Stimulated activated CD4-positive, alpha-beta T cell treated with anti-CD3 and anti-CD28 coated beads, Interleukin-4, amount 100 ng/mL, for 24 hours (primary cell): ENCODE data around the gene BAG1.

ENCODE experiments used
- DNase-seq: peaks from one replicate; pipeline ENCODE4 v3.0.0-alpha.2; 2020

The BAG1 gene

DNA sequence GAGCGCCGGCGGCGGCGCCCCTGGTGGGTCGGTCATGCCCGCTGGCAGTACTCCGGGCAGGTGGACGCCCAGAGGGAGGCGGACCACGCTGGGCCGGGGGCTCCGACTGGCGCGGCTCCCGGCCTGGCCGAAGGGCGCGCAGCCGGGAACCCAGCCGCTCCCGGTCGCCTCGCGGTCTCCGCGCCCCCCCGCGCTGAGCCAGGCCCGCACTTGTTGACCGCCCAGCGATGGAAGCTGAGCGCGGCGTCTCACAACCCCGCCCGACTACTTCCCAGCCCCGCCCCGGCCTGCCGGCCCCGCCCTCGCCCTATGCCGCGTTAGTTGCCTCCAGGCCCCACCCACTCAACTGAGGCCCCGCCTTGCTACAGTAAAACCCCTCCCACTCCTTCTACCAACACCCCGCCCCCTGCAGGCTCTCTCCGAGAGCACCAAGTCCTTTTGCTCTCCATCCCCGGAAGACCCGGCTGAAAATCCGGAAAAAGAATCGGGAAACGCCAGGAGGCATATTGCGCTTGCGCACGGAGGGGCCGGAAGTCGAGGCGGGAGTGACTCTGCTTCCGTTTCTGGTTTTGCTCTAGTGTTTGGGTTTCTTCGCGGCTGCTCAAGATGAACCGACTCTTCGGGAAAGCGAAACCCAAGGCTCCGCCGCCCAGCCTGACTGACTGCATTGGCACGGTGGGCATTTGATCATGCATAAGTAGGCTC, at the start of gene BAG1, which contains the start of gene CHMP5:
Gene BAG1, minus strand, starts transcription at position 236 of the 705 bp plus-strand sequence.
Gene CHMP5, plus strand, starts transcription at position 577 of the 705 bp plus-strand sequence. Its CDS starts 30 bp downstream, at position 607.
- peak; percentile 100 for DNase-seq

DNA sequence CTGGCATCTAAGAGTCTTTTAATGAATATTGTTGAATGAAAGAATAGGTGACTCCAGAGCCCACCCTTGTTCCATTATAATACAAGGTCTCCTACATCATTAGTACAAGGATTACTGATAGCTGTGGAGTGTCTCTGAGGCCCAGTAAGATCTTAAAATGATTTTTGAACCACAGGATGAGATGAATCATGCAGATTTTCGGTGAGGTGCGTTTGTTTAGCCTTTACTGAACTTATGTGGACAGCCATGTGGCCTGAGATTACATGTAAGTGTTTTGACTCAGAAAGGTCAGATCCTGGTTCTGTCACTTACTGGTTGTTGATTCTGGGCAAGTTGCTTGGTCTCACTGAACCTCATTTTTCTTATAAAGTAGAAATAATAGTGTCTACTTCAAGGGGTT, 47.4 kb upstream of the BAG1 start:
- DNase-seq: no peak

DNA sequence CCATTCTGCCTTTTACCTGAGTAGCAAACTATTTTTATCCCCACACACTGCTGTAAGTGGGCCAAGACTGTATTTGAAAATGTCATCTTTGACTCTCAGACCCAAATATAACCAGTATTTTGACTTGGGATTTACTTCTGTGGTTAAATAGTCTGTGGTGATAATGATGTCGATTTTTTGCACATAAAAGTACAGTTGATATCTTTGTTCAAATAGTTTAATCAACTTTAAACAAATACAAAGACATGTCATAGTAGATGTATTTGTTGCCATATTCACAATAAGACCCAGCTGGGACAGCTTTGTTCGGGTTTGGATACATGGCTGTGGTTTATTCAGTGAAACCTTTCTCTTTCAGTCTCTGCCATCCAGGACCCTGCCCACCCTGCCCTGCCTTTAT, 46.2 kb upstream of the BAG1 start:
- no peak for DNase-seq

DNA sequence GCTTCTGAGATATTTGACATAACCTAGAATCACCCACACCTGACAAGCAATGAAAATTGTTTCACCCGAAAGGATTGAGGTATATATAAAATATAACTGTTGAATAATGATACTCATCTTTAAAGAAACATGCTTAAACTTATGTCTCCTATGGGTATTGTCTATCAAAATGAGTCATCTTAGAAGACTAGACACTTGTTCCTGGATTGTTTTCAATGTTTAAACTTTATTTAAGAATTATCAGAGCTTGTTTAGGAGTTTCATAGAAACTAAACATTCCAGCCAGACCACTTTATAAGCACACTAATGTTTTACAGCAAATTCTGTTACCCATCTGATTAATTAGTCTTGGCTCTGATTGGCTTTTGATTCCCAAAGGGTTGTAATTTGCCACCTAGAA, 45.4 kb upstream of the BAG1 start:
- no peak for DNase-seq

DNA sequence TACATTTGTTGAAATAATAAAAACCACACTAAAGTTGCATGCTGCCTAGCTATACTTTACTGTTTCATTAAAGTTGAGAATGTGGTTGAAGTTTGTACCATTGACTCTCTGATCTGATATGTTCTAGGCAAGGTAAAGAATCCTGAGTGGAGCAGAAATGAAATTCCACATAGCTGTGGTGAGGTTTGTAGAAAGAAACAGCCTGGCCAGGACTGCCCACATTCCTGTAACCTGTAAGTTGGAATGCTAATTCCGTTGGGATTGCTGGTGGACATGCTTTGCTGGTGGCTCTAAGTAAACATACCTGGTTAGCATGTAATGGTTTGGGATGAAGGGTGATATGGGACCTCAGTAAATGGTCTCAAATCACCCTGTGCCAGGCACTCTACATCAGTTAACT, 42.6 kb upstream of the BAG1 start:
- DNase-seq: no peak

DNA sequence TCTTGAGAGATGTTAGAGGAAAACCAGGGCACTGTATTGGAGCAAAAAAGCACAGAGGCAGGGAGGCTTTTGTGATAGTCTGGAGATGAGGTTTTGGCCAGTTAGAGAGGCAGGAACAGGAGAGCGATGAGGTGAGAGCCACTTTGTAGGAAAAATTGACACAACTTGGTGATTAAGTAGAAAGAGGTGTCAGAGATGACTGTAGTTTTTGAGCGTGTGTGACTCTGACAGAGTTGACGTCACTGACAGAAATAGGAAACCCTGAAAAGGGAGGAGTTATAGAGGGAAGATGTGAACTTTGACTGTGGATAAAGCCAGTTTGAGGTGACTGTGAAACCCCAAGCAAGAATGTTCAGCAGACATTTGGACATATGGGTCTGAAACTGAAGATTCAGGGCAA, 41.5 kb upstream of the BAG1 start:
- peak; percentile 26 for DNase-seq

DNA sequence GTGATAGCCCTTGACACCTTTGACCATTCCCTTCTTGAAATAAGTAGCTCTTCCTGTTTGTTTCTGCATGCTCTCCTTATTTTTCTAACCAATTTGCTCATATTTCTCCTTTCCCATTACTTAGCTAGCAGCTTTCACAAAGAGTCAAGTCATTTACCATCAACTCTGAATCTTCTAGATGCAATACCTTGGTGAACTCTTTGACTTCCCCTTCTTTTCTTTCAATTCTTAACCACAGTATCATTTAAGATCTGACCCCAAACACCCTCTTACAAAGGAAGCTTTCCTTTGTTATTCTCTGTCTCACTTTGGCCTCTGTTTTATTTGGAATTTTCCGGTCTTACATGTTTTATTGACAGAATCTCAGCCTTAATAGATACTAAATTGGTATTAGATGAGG, 39.9 kb upstream of the BAG1 start:
- DNase-seq: no peak

DNA sequence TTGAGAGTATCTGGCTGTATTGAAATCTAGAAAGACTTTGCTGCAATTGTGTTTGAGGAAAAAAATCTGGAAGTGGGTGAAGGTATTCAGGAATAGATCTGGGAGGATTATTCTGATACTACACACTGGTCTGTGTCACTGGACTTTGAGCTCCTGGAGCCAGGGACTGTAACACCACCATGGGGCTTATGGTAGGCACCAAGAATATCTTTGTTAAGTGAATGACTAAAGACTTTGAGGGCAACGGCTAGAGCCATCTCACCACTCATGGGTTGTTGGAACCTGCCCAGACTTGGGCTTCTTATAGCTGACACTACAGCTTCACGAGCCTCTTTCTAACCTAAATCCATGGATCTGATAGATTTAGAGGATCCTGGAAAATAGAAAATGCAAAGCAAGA, 36.0 kb upstream of the BAG1 start:
- DNase-seq: no peak

DNA sequence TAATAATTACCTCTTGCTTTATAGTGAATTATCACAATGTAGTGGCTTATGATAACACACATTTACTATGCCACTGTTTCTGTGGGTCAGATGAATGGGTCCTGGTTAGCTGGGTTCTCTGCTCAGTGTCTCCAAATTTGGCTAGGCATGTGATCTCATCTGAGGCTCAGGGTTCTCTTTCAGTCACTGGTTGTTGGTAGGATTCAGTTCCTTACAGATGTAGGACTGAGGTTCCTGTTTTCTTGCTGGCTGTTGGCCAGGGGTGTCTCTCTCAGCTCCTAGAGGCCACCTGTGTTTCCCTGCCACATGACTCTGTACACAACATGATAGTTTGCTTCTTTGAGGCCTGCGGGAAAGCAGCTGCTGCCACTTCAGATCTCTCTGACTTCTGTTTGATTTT, 32.9 kb upstream of the BAG1 start:
- no peak for DNase-seq

DNA sequence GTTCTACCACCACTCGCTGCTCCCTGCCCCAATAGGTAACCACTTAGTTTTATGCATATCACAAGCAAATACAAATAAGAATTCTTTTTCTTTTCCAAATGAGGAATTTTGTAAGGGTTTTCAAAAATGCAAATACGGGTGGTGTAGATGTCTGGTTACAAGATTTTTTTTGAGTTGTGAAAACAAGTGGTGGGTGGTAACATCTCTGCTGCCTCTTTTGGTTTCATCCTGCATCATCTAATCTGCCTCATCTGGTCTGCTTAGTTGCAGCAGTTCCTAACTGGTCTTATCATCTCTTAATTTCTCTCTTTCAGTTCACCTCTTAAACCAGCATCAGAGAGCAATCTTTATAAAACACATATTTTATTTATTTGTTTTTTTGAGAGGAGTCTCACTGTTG, 31.1 kb upstream of the BAG1 start:
- DNase-seq: no peak

DNA sequence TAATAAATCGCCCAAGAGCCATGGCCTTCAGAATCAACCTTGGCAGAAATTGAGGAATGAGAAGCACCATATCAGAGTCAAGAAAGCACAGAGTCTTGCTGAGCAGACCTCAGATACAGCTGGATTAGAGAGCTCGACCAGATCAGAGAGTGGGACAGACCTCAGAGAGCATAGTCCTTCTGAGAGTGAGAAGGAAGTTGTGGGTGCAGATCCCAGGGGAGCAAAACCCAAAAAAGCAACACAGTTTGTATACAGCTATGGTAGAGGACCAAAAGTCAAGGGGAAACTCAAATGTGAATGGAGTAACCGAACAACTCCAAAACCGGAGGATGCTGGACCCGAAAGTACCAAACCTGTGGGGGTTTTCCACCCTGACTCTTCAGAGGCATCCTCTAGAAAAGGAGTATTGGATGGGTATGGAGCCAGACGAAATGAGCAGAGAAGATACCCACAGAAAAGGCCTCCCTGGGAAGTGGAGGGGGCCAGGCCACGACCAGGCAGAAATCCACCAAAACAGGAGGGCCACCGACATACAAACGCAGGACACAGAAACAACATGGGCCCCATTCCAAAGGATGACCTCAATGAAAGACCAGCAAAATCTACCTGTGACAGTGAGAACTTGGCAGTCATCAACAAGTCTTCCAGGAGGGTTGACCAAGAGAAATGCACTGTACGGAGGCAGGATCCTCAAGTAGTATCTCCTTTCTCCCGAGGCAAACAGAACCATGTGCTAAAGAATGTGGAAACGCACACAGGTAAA, 30.3 kb upstream of the BAG1 start:
- no peak for DNase-seq

DNA sequence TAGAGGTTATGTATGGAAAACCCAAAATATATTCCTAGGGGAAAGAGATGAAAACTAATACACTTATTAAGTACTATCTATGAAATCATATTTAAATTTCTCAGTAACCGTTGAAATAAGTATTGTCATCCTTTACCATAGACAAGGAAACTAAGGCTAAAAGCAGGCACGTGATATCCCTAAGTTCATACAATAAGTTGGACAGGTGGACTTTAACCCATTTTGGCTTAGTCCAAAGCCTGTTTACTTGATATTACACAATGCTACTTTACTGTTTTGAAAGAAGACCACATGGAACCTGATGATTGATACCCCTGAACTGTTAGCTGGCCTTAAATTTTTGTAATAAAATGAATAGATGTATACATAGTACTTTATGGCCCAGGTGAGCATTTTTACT, 29.3 kb upstream of the BAG1 start:
- DNase-seq: no peak

DNA sequence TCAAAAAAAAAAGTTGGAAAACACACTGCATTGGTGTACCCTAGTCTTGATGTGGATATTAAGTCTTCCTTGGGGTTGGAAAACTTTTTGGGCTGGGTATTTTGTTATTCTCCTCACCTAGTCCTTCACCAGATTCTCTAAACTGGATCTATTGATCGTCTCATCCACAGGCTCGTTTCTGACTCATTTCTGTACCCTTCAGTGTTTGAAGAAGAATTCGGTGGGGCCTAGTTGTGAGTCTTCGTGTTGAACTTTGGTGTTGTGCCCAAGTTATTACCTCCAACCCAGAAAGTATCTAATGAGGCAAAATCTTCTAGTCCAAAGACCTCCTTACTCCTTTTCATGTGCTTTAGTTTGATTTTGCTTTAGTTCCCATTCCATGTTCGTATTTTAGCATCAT, 27.4 kb upstream of the BAG1 start:
- DNase-seq: no peak

DNA sequence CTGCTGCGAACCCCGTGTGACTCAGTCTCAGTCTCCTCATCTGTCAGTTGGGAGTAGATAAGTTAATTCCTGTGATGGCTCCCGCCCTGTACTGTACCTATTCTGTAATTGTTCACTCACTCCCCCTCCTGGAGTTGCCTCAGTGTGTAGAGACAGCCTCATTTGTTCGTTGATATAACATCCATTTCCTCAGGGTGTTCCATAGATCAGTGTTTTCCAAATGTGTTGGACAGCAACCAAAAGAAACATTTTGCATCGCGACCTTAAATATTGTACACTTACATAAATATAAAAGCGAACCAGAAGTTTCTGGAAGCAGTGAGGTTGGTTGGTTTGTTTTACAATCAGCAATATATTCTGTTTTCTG, 26.5 kb upstream of the BAG1 start:
- no peak for DNase-seq

DNA sequence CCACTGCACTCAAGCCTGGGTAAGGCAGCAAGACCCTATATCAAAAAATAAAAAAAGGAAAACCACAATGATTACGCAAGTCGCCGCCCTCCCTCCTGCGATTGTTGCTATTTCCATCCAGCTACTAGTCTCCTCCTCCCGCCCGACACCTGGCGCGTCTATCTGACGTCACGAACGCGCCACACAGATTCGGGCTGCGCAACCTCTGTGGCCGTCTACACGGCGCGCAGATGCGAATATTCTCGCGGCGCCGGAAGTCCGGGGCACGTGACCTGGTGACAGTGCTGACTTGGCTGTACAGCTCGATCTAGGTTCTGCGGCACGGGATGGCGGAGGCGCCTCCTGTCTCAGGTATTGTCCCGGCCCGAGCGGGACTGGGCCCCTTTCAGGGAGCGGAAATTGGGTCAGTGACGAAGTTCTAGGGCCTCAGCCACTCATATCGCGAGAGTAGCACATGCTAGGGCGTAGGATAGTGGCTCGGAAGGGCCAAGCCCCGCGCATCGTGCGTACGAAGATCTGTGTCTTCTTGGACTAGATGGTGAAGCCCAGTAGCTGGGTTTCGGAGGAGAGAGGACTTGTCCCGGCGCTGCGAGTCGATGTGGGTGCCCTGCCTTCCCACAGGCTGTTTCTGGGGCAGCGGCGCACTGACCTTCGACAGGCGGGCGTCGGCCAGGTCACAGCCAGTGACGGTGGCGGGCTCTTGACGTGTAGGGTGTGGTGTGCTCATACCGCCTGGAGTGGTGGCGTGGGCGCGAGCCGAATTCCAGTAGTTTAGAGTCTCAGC, 25.9 kb upstream of the BAG1 start, which contains the start of gene NFX1:
Gene NFX1, plus strand, starts transcription at position 270 of the 784 bp plus-strand sequence. Its CDS starts 57 bp downstream, at position 327.
- DNase-seq: peak; percentile 98

DNA sequence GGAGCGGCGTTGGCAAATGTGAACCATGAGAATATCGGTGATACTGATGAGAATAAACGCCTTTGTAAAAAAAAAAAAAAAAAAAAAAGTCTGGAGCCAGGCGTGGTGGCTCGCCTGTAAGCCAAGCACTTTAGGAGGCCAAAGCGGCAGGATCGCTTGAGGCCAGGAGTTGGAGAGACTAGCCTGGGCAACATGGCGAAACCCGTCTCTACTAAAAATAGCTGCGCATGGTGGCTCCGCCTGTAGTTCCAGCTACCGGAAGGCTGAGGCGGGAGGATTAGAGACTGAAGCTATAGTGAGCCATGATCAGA, 25.4 kb upstream of the BAG1 start:
- DNase-seq: no peak

DNA sequence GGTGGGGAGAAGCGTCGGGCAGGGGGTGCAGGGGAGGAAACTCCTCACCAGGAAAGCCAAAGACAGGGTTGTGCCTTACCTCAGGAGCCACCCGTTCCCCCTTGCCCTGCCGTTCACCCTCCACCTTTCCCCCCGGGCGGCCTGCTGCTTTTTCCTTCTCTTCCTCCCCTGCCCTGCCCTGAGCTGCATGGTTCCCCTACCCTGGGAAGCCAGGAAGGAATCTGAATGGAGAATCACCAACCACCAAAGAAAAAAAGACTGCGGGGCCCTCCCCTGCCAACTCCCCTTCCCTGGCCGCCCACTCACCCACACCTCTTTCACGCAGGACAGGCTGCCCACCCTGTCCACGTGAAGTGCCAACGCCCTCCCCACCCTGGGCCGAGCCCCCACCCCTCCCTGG, 25.0 kb upstream of the BAG1 start:
- DNase-seq: peak; percentile 44

DNA sequence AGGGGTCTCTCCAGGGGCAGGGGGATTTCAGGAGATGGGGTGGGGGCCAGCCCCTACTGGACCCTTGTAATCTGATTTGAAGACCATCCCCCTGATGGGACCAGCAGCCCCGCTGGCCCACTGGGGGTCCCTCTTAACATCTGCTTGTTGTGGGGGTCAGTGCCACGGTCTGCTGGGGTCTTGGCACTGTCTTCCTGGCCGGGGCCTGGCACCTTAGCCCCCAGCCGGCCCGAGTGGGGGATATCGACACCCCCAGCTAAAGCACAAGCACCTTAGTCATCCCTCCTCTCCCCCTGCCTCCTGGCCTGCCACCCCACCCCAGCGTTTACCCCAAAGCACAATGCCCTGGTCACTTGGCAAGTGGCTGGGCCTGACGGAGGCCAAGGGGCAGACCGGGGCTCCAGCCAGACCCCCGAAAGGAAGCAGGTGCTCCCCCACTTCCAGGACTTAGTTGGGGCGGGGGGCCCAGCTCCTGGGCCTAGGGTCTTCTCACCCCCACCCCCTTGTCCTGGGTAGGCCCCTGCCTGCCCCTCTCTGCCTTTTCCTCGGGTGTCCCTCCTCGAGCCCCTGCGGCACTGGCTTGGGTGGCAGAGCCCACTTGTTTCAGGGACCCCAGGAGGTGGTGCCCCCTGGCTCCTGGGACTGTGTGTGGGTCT, 24.4 kb upstream of the BAG1 start:
- no peak for DNase-seq

DNA sequence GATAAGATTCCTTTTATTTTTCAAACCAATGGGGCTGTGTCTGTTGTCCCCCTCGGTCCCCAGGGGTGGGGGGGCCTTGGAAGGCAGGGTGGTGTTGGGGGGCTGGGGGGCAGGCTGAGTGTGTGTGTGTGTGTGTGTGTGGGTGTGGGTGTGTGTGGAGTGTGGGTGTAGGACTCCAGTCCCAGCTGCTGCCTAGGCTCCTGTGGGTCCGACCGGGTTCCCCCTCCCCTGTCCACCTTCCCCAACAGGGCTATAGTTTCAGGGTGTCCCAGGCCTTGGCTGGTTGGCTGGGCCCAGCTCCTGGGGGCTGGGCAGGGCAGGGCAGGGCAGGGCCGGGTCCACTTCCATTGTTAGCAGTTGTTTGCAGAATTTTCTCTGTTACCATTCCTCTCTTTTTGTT, 23.7 kb upstream of the BAG1 start:
- no peak for DNase-seq

DNA sequence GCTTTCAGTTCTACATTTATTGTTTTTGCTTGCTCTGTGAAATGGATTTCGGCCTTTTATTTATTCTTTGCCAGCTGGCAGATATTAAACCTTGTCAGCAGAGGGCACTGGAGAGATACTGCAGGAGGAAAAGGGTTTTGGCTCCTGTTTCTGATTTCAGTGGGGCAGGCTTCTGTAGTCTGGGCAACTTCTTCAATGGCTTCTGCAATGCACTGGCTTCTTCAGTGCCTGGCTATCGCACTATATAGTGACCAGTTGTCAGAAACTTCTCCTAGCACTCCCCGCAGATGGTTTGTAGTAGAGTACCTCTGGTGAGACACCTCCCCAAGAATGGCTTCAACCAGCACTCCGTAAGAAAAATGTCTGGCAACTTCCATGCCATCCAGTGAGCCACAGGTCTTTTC, 22.6 kb upstream of the BAG1 start:
- peak; percentile 58 for DNase-seq

DNA sequence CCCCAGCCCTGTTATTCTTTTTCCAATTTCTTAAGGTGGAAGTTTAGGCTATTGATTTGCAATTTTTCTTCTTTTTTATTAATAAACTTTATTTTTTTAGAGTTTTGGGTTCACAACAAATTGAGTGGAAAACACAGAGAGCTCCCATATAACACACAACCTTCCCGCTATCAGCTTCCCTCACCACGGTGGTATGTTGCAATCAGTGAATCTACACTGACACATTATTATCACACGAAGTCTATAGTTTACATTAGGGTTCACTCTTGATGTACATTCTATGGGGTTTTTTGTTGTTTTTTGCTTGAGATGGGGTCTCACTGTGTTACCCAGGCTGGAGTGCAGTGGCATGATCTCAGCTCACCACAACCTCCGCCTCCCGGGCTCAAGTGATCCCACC, 21.0 kb upstream of the BAG1 start:
- no peak for DNase-seq

DNA sequence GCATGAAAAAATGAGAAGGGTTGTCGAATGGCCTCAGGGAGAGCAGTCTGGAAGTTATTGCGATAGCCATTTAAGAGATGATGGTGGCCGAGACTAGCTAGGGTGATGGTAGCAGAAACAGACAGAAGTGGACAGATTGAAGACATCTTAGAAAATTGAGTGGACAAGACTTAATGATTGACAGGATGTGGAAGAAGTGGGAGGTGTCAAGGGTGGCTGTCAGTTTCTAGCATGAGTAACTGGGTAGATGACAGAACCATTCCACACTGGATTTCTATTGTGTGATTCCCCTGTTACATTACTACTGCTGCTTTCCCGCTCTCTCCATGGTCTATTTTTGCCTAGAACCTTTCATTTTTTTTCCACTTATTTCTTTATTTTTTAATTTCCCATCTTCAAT, 13.0 kb upstream of the BAG1 start:
- no peak for DNase-seq

DNA sequence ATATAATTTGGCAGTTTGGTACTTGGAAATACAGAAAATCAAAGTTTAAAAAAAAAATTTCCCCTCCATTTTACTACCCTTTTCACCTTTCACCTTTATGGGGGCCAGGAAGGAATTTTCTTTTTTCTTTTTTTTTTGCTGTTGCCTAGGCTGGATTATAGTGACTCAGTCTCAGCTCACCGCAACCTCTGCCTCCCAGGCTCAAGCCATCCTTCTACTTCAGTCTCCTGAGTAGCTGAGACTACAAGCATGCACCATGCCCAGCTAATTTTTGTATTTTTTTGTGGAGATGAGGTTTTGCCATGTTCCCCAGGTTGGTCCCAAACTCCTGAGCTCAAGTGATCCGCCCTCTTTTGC, 9.4 kb upstream of the BAG1 start:
- no peak for DNase-seq
